ENCODE data around the gene CLEC2D.
"Not testable (repeated sequence)": the region's sequence is repeated elsewhere in the genome, so short reads cannot be mapped to it uniquely, and the experiment has no call there.

DNA sequence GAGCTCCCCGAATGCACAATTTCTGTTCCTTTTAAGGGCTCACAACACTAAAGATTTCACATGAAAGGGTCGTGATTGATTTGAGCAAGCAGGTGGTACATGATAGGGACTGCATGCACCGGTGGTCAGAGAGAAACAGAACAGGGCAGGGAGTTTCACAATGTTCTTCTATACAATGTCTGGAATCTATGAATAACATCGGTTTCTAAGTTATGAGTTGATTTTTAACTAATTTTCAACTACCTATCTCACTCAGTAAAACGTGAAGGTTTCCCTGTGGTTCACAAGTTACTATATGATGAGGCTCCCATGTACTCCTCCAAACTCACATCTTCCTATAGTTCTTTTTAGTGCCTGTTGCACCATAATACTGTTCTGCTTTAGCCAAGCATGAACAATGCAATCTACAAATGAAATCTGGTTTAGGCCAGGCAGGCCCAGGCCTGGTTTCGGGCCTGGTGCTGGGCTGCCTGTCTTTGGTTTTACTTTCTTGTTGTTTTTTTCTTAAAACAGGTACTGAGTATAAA, 43.6 kb downstream of the CLEC2D start:
- TF ChIP-seq, protein P1, sequence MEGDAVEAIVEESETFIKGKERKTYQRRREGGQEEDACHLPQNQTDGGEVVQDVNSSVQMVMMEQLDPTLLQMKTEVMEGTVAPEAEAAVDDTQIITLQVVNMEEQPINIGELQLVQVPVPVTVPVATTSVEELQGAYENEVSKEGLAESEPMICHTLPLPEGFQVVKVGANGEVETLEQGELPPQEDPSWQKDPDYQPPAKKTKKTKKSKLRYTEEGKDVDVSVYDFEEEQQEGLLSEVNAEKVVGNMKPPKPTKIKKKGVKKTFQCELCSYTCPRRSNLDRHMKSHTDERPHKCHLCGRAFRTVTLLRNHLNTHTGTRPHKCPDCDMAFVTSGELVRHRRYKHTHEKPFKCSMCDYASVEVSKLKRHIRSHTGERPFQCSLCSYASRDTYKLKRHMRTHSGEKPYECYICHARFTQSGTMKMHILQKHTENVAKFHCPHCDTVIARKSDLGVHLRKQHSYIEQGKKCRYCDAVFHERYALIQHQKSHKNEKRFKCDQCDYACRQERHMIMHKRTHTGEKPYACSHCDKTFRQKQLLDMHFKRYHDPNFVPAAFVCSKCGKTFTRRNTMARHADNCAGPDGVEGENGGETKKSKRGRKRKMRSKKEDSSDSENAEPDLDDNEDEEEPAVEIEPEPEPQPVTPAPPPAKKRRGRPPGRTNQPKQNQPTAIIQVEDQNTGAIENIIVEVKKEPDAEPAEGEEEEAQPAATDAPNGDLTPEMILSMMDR (IDR thresholded peaks at IDR 0.05 in 2 of 3, conservative IDR thresholded peaks at IDR 0.05 in 1 of 3; ENCODE audit: borderline replicate concordance in 1 of 3, insufficient read depth in 1 of 3, low read depth in 2 of 3, low read length in 2 of 3) = not testable (repeated sequence)
- not testable (repeated sequence) for TF ChIP-seq EZH2 (IDR thresholded peaks at IDR 0.05); SP1 (IDR thresholded peaks at IDR 0.05; ENCODE audit: low read depth); POLR2A (IDR thresholded peaks at IDR 0.05; ENCODE audit: borderline replicate concordance, extremely low read depth, insufficient read depth, insufficient read length); MAX (IDR thresholded peaks at IDR 0.05); ZNF274 (IDR thresholded peaks at IDR 0.05; ENCODE audit: low read depth, low read length)
